ENCODE results near the gene SULT2A1. TPM values are rescaled to one million over a fixed set of nuclear protein-coding genes. Genes with fewer than 3 reads are reported as not detected.
"Not testable (repeated sequence)": the region's sequence is repeated elsewhere in the genome, so short reads cannot be mapped to it uniquely, and the experiment has no call there.

The SULT2A1 gene
- total RNA-seq, 6 experiments from 2014 or later: 156 to 1,019 (median 382) TPM

- TF ChIP-seq CTCF (IDR thresholded peaks at IDR 0.05) (no peak), POLR2A (IDR thresholded peaks at IDR 0.05) (peak; percentile 36)
- Histone ChIP-seq H3K4me3 (peak overlapping the region; percentile 36 to 86 (median 85)), H3K27me3 (no peaks in the 10 kb centered on the region), H3K4me1 (peaks cover 0 to 32% (median 0%) of the 10 kb centered on the region in 4 donors), H3K9me3 (no peaks in the 10 kb centered on the region), H3K27ac (peak overlapping the region; percentile 51 to 99 (median 93)), H3K36me3 (peaks cover 0 to 54% (median 19%) of the 10 kb centered on the region in 4 donors)
- WGBS (ENCODE audit: insufficient coverage, low coverage, low lambda C conversion rate, missing lambda C conversion rate): 10% methylated on average over 5 of the region's 5 CpGs
- peak in 2 of 4 donors; percentile 22 to 69 for ATAC-seq
- peak in 1 of 3 donors; percentile 48 for DNase-seq
- intact Hi-C loops (cut with DNase I): no loop called here
These were observed 1.1 kb downstream of the SULT2A1 start for GRCh38 chr19:47885067-47885463.

- 83% methylated on average over 1 of the region's 3 CpGs for WGBS (ENCODE audit: insufficient coverage, low coverage, low lambda C conversion rate, missing lambda C conversion rate)
- H3K9me3 ChIP-seq: no peaks in the 10 kb centered on the region
- peaks cover 0 to 75% (median 26%) of the 10 kb centered on the region in 4 donors for H3K36me3 ChIP-seq
- peaks cover 0 to 24% (median 0%) of the 10 kb centered on the region in 4 donors for H3K4me1 ChIP-seq
- no peaks in the 10 kb centered on the region for H3K27me3 ChIP-seq
- peak overlapping the region in 2 of 3 donors; percentile 85 to 86 for H3K4me3 ChIP-seq
- peak in 1 of 3 donors; percentile 63 for DNase-seq
- H3K27ac ChIP-seq: peak overlapping the region in 2 of 3 donors; percentile 93 to 99
- intact Hi-C loops (cut with DNase I): no loop called here
- ATAC-seq: peak; percentile 2 to 15 (median 8)
- no peak for TF ChIP-seq POLR2A (IDR thresholded peaks at IDR 0.05)
- TF ChIP-seq CTCF (IDR thresholded peaks at IDR 0.05): no peak
These were observed 3.2 kb downstream of the SULT2A1 start for GRCh38 chr19:47882890-47883289.

- TF ChIP-seq POLR2A (IDR thresholded peaks at IDR 0.05): no peak
- TF ChIP-seq CTCF (IDR thresholded peaks at IDR 0.05): no peak
- ATAC-seq: no peak
- Histone ChIP-seq H3K9me3 (no peaks in the 10 kb centered on the region), H3K4me3 (peak overlapping the region in 2 of 3 donors; percentile 85 to 86), H3K4me1 (peaks cover 0 to 22% (median 0%) of the 10 kb centered on the region in 4 donors), H3K27me3 (no peaks in the 10 kb centered on the region), H3K36me3 (peaks cover 0 to 86% (median 31%) of the 10 kb centered on the region in 4 donors), H3K27ac (peak overlapping the region in 1 of 3 donors; percentile 99)
- DNase-seq: peak in 1 of 3 donors; percentile 53
- 59% methylated on average over 2 of the region's 5 CpGs for WGBS (ENCODE audit: insufficient coverage, low coverage, low lambda C conversion rate, missing lambda C conversion rate)
- intact Hi-C loops (cut with DNase I): no loop called here
These were observed 4.4 kb downstream of the SULT2A1 start for GRCh38 chr19:47881757-47882156.

- DNase-seq; ATAC-seq; H3K27me3 ChIP-seq; intact Hi-C loops (cut with DNase I); H3K9me3 ChIP-seq; H3K4me3 ChIP-seq: not testable (repeated sequence)
- peaks cover 0 to 97% (median 45%) of the 10 kb centered on the region in 4 donors for H3K36me3 ChIP-seq
- 72% methylated on average over 3 of the region's 4 CpGs for WGBS (ENCODE audit: insufficient coverage, low coverage, low lambda C conversion rate, missing lambda C conversion rate)
- peaks cover 0 to 19% (median 0%) of the 10 kb centered on the region in 4 donors for H3K4me1 ChIP-seq
- peak overlapping the region in 1 of 3 donors; percentile 40 for H3K27ac ChIP-seq
These were observed 6.7 kb downstream of the SULT2A1 start for GRCh38 chr19:47879385-47879784.

- Histone ChIP-seq H3K4me3 (no peak overlapping the region), H3K9me3 (no peaks in the 10 kb centered on the region), H3K4me1 (peaks cover 0 to 19% (median 0%) of the 10 kb centered on the region in 4 donors), H3K27ac (peak overlapping the region in 1 of 3 donors; percentile 40), H3K27me3 (no peaks in the 10 kb centered on the region), H3K36me3 (peaks cover 0 to 99% (median 49%) of the 10 kb centered on the region in 4 donors)
- WGBS (ENCODE audit: insufficient coverage, low coverage, low lambda C conversion rate, missing lambda C conversion rate): 80% methylated on average over 4 of the region's 4 CpGs
- intact Hi-C loops (cut with DNase I): no loop called here
- no peak for ATAC-seq
- DNase-seq: no peak
- TF ChIP-seq CTCF (IDR thresholded peaks at IDR 0.05): no peak
- TF ChIP-seq POLR2A (IDR thresholded peaks at IDR 0.05): peak; percentile 16
These were observed 7.2 kb downstream of the SULT2A1 start for GRCh38 chr19:47878906-47879305.

Measured in right lobe of liver (tissue), 6 donors.